ENCODE results near the gene CHST15. TPM values are rescaled to one million over a fixed set of nuclear protein-coding genes. Genes with fewer than 3 reads are reported as not detected.

The CHST15 gene
- total and polyA plus RNA-seq, 8 donors: 4.8 to 17.3 (median 12.4) TPM

GRCh38 chr10:124112891-124113580 lies 19.6 kb upstream of the CHST15 start:
- intact Hi-C loops (cut with DNase I): no loop called here
- FAIRE-seq (no peak), ATAC-seq (no peak), DNase-seq (no peak)
- Histone ChIP-seq H3K36me3 (no peaks in the 10 kb centered on the region), H3K4me3 (no peak overlapping the region), H3K9me3 (no peaks in the 10 kb centered on the region), H3K4me1 (no peaks in the 10 kb centered on the region), H3K27me3 (no peaks in the 10 kb centered on the region), H3K27ac (no peak overlapping the region)
- TF ChIP-seq, protein P1, sequence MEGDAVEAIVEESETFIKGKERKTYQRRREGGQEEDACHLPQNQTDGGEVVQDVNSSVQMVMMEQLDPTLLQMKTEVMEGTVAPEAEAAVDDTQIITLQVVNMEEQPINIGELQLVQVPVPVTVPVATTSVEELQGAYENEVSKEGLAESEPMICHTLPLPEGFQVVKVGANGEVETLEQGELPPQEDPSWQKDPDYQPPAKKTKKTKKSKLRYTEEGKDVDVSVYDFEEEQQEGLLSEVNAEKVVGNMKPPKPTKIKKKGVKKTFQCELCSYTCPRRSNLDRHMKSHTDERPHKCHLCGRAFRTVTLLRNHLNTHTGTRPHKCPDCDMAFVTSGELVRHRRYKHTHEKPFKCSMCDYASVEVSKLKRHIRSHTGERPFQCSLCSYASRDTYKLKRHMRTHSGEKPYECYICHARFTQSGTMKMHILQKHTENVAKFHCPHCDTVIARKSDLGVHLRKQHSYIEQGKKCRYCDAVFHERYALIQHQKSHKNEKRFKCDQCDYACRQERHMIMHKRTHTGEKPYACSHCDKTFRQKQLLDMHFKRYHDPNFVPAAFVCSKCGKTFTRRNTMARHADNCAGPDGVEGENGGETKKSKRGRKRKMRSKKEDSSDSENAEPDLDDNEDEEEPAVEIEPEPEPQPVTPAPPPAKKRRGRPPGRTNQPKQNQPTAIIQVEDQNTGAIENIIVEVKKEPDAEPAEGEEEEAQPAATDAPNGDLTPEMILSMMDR (IDR thresholded peaks at IDR 0.05): no peak
- 68 to 79% methylated on average over 16 of the region's 16 CpGs for WGBS, 2 donors

DNA sequence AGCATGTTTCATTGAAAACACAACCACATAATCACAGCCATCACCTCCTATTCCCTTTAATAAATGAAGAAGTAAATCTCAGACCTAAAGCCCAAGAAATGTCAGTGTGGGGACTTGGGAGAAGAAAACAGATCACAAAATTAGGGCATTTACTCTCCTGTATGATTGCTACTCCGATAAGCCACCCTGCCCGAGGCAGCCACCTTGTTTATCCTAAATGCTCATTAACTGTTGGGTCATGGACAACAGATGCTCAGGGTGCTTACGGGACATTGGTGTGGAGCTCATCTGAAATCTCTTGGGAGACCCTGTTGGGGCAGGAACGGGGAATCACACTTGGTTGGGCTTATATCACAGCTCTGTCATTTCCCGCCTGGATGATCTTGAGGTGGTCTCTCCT lies 17.5 kb upstream of the CHST15 start:
- DNase-seq (no peak), FAIRE-seq (no peak), ATAC-seq (no peak)
- TF ChIP-seq, protein P1 (IDR thresholded peaks at IDR 0.05): no peak
- peaks cover 0 to 2% (median 0%) of the 10 kb centered on the region in 3 donors for H3K4me1 ChIP-seq
- H3K27me3 ChIP-seq: no peaks in the 10 kb centered on the region
- intact Hi-C loops (cut with DNase I): no loop called here
- H3K36me3 ChIP-seq: no peaks in the 10 kb centered on the region
- no peak overlapping the region for H3K4me3 ChIP-seq
- no peaks in the 10 kb centered on the region for H3K9me3 ChIP-seq
- H3K27ac ChIP-seq: no peak overlapping the region
- 75 to 77% methylated on average over 5 of the region's 5 CpGs for WGBS, 2 donors

DNA sequence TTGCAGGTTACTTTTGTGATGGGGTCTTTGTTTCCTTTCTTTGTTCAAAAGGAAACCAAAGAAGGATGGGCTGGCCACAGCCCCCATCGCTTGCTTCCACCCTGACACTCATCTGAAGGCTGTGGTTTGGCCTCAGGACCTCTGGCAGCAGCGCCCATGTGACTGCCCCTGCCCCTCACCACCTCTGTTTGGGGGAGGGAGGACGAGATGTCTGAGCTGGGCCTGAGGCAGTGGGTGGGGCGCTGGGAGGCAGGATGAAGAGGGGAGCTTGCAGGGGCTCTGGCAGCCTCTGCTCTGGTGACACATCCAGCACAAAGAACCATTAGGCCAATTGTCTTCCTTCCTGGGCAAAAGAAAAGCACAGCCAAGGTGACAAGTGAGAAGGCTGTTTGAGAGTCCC lies 15.9 kb upstream of the CHST15 start:
- intact Hi-C loops (cut with DNase I): no loop called here
- no peak for FAIRE-seq
- TF ChIP-seq, protein P1 (IDR thresholded peaks at IDR 0.05): no peak
- 61 to 65% methylated on average over 4 of the region's 4 CpGs for WGBS, 2 donors
- Histone ChIP-seq H3K27me3 (no peaks in the 10 kb centered on the region), H3K27ac (no peak overlapping the region), H3K4me1 (peaks cover 0 to 4% (median 0%) of the 10 kb centered on the region in 3 donors), H3K9me3 (no peaks in the 10 kb centered on the region), H3K36me3 (no peaks in the 10 kb centered on the region), H3K4me3 (no peak overlapping the region)
- no peak for ATAC-seq
- no peak for DNase-seq

DNA sequence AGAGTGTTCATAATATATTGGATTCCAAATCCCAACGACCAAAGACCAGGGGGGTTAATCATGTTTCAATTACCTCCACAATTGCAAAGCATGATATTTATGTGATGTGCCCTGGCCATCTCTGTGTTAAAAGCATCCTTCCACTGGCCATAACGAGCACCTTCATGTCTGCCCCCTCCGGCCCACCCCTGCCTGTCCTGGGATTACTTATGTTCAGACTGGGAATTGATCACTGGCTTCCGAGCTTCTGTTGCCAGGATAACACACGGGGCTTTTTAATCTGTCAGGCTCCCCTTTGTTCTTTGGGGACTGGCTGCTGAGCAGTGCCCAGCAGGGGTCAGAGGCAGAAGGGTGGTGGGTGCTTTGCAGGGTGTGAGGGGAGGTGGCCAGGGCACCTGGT lies 13.7 kb upstream of the CHST15 start:
- WGBS, 2 donors: 30 to 38% methylated on average over 5 of the region's 5 CpGs
- no peak for ATAC-seq
- Histone ChIP-seq H3K4me3 (no peak overlapping the region), H3K4me1 (peaks cover 0 to 4% (median 0%) of the 10 kb centered on the region in 3 donors), H3K36me3 (no peaks in the 10 kb centered on the region), H3K27ac (peak overlapping the region in 1 of 4 donors; percentile 69), H3K27me3 (no peaks in the 10 kb centered on the region), H3K9me3 (no peaks in the 10 kb centered on the region)
- DNase-seq: no peak
- TF ChIP-seq, protein P1 (IDR thresholded peaks at IDR 0.05): no peak
- no peak for FAIRE-seq
- intact Hi-C loops (cut with DNase I): no loop called here

DNA sequence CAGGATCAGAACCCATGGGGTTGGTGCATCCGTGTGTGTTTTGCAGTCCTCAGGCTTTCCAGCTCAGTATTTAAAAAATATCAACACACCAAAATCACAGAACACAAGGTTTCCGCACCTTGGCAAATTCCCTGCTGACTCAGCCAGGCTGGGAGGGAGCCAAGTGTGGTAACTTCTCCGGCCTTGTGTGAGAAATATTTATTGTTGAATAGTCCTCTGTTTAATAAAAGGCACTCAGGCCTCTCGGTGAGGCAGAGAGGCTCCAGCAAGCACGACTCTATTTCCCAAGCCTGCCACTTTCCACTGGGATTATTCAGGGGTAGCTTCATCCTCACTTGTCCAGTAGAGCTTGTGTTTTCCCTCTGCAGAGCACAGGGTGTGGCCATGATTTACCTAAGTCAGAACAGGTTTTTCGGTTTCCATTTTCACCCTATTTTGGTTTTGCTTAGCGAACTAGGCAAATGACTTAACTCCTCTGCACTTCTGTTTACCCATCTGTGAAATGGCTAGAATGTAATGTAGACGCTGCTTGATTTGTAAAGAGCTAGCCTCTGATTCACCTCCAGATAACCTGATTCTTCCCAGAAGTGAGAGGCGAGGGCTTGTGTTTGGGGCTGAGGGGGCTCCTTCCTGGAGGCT lies 13.0 kb upstream of the CHST15 start:
- TF ChIP-seq, protein P1 (IDR thresholded peaks at IDR 0.05): no peak
- Histone ChIP-seq H3K9me3 (no peaks in the 10 kb centered on the region), H3K36me3 (no peaks in the 10 kb centered on the region), H3K27ac (peak overlapping the region in 3 of 4 donors; percentile 8 to 69 (median 20)), H3K4me3 (no peak overlapping the region), H3K27me3 (no peaks in the 10 kb centered on the region), H3K4me1 (peaks cover 0 to 4% (median 0%) of the 10 kb centered on the region in 3 donors)
- DNase-seq: peak in 5 of 6 donors; percentile 53 to 86 (median 79)
- intact Hi-C loops (cut with DNase I): no loop called here
- 28 to 30% methylated on average over 9 of the region's 9 CpGs for WGBS, 2 donors
- ATAC-seq: peak; percentile 79 to 86 (median 82)
- no peak for FAIRE-seq
